Cardiac muscle cell (in vitro differentiated cells and primary cell): Measurements from ENCODE around the gene RNF208. TPM values are rescaled to one million over a fixed set of nuclear protein-coding genes. Genes with fewer than 3 reads are reported as not detected.

Experiments
- DNase-seq, 2 donors: peaks; one replicate each; pipeline versions ENCODE4 v3.0.0 to v3.0.0-alpha.2; 2010 to 2017; ENCODE audit warnings: low read depth in 1 of 2, low spot score in 1 of 2
- H3K27ac ChIP-seq: fragments of 200-600 bp; sonication (generic); 2 replicates; pipeline ENCODE4 v1.5.1; 2016
- H3K27me3 ChIP-seq: fragments of 200-600 bp; sonication (generic); 2 replicates; pipeline ENCODE4 v1.6.0; 2016; ENCODE audit warnings: control low read depth
- H3K36me3 ChIP-seq: fragments of 200-600 bp; sonication (generic); 2 replicates; pipeline ENCODE4 v1.5.1; 2016; ENCODE audit warnings: control low read depth
- H3K4me1 ChIP-seq: fragments of 200-600 bp; sonication (generic); 2 replicates; pipeline ENCODE4 v1.8.1; 2017; ENCODE audit warnings: low read depth, mild to moderate bottlenecking, mixed run types
- H3K4me3 ChIP-seq: fragments of 200-600 bp; sonication (generic); 2 replicates; pipeline ENCODE4 v1.5.1; 2016; ENCODE audit warnings: mild to moderate bottlenecking
- H3K9me3 ChIP-seq: fragments of 200-600 bp; sonication (generic); 2 replicates; pipeline ENCODE4 v1.5.1; 2017; ENCODE audit warnings: low read depth, mild to moderate bottlenecking, control low read depth
- CTCF ChIP-seq: IDR thresholded peaks from 2 replicates; pipeline ENCODE4 v1.5.1; 2012; ENCODE audit warnings: low read depth, mild to moderate bottlenecking, low read length
- polyA plus RNA-seq: library from polyadenylated mRNA; unstranded; fragments of >200 nt; fragmentation: Nextera tagmentation; extraction: Ambion mirVana; gene quantifications from 2 replicates; pipeline ENCODE4 v1.2.1, GENCODE V29; 2016
- total RNA-seq: library from RNA; depleted of rRNA; stranded (reverse); fragments of >200 nt; gene quantifications from 2 replicates; pipeline ENCODE4 v1.2.3, GENCODE V29; 2016

RNF208 gene
- total and polyA plus RNA-seq, 2 experiments from 2014 or later, result 6.1 to 23.1 TPM

- no peaks in the 10 kb centered on the region for H3K27me3 ChIP-seq
- peaks cover 18% of the 10 kb centered on the region for H3K4me1 ChIP-seq
- H3K27ac ChIP-seq, result peak within 1 kb of the TSS; percentile 96
- TF ChIP-seq CTCF, result peak; percentile 50
- peak; percentile 96 for DNase-seq
- H3K36me3 ChIP-seq, result peaks cover 7% of the 10 kb centered on the region
- H3K9me3 ChIP-seq, result no peaks in the 10 kb centered on the region
- peak within 1 kb of the TSS; percentile 82 for H3K4me3 ChIP-seq
Observed at GRCh38 chr9:137188490-137189296, 33.3 kb downstream of the RNF208 start, which contains the start of the genes ANAPC2 and SSNA1. Gene ANAPC2, minus strand, starts transcription at chr9:137188560. Its CDS starts 28 bp downstream, at chr9:137188532. Gene SSNA1, plus strand, starts transcription at chr9:137188676. Its CDS starts 51 bp downstream, at chr9:137188727.

GRCh38 chr9:137188086-137188489 lies 34.0 kb downstream of the RNF208 start:
- DNase-seq, result no peak
- peaks cover 12% of the 10 kb centered on the region for H3K36me3 ChIP-seq
- peak overlapping the region; percentile 82 for H3K4me3 ChIP-seq
- no peaks in the 10 kb centered on the region for H3K27me3 ChIP-seq
- TF ChIP-seq CTCF, result no peak
- peaks cover 18% of the 10 kb centered on the region for H3K4me1 ChIP-seq
- H3K9me3 ChIP-seq, result no peaks in the 10 kb centered on the region
- H3K27ac ChIP-seq, result peak overlapping the region; percentile 96

GRCh38 chr9:137187386-137187785 lies 34.7 kb downstream of the RNF208 start:
- TF ChIP-seq CTCF, result no peak
- no peaks in the 10 kb centered on the region for H3K9me3 ChIP-seq
- no peaks in the 10 kb centered on the region for H3K27me3 ChIP-seq
- DNase-seq, result no peak
- H3K4me3 ChIP-seq, result peak overlapping the region; percentile 82
- H3K4me1 ChIP-seq, result peaks cover 18% of the 10 kb centered on the region
- no peak overlapping the region for H3K27ac ChIP-seq
- peaks cover 19% of the 10 kb centered on the region for H3K36me3 ChIP-seq

DNA sequence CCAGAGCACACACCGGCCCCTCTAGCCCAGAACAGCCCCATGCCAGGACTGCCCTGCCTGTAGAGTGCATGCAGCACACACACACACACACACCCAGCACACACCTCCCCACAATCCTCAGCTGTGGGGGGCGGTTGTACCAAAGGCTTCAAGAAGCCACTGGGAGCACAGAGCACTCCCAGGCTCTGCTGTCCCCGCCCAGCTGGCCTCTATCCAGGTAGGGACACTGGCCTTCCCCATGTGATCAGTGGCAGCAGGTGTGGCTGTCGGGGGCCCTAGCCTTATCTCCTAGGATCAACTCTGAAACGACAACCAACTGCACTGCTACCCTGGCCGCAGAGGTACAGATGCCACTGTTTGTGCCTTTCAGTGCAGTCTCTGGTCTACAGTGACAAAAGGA lies 35.7 kb downstream of the RNF208 start:
- peaks cover 18% of the 10 kb centered on the region for H3K4me1 ChIP-seq
- H3K27me3 ChIP-seq, result no peaks in the 10 kb centered on the region
- TF ChIP-seq CTCF, result no peak
- peaks cover 16% of the 10 kb centered on the region for H3K36me3 ChIP-seq
- DNase-seq, result no peak
- no peak overlapping the region for H3K27ac ChIP-seq
- H3K4me3 ChIP-seq, result no peak overlapping the region
- no peaks in the 10 kb centered on the region for H3K9me3 ChIP-seq

DNA sequence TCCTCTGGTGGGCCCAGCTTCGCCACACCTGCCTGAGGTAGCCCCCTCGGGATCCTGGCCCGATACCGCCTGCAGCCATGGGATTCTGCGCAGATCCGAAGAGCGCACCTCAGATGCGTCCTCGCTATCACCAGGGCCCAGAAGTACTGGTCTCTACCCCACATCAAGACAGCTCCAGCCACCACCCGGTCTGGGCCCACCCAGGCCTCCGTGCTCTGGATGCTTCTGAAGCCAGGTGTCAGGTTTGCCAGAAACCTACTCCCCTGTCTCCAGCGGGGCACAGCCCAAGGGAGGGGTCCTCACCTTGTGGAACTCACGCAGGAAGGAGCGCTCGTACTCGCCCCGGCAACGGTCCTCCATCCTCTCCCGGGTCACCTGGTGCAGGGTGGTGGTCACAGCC lies 36.1 kb downstream of the RNF208 start:
- DNase-seq, result no peak
- H3K9me3 ChIP-seq, result no peaks in the 10 kb centered on the region
- no peaks in the 10 kb centered on the region for H3K27me3 ChIP-seq
- no peak overlapping the region for H3K27ac ChIP-seq
- no peak for TF ChIP-seq CTCF
- peaks cover 16% of the 10 kb centered on the region for H3K36me3 ChIP-seq
- no peak overlapping the region for H3K4me3 ChIP-seq
- H3K4me1 ChIP-seq, result peaks cover 18% of the 10 kb centered on the region
